ENCODE data around the gene CPSF4L. TPM values are rescaled to one million over a fixed set of nuclear protein-coding genes. Genes with fewer than 3 reads are reported as not detected.

Gene CPSF4L
- total and polyA plus RNA-seq, 2 of the 13 experiments (the other 11 are each of a cell fraction or from before 2014, with no cell fraction given) = 0.73 to 1.6 TPM

DNA sequence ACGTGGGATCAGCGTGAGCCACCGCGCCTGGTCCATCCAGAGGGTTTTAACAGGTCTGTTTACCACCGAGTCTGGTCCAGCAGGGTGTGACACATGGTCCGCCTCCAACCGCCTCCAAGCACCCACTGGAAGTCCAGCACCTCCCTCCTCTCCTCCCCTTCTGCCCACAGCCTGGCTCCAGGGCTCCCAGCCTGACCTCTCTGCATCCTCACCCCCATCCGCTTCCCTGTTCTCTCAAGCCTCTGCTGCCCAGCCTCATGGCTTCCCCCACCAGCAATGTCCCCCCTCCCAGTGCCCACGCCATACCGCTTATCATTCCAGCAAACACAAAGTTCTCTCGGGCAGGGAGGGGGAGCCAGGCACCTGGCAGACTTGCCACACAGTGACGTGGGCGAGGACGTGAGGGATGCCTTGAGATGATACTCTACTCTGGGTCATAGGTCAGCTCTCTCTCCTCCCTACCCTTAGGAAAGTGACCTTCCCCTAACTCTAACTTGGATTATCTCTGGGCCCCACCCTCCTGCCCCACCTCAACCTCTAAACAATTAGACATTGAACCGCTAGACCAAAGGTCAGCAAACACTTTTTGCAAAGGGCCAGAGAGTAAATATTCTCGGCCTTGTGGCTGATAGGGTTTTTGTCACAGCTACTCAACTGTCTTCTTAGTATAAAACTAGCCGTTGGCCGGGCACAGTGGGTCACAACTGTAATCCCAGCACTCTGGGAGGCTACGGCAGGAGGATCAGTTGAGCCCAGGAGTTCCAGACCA lies 27.0 kb upstream of the CPSF4L start (continued):
- TF ChIP-seq, protein P1, sequence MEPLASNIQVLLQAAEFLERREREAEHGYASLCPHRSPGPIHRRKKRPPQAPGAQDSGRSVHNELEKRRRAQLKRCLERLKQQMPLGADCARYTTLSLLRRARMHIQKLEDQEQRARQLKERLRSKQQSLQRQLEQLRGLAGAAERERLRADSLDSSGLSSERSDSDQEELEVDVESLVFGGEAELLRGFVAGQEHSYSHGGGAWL (CRISPR knock-in tag; IDR thresholded peaks at IDR 0.05) = peak; percentile 48; the same call in 1 of the 2 replicates
- TF ChIP-seq ZNF10 (CRISPR knock-in tag; IDR thresholded peaks at IDR 0.05; ENCODE audit: borderline replicate concordance, low read depth) (no peak), HMGA1 (CRISPR knock-in tag; conservative IDR thresholded peaks at IDR 0.05) (no peak), ZNF776 (CRISPR knock-in tag; IDR thresholded peaks at IDR 0.05) (no peak), GPN1 (CRISPR knock-in tag; IDR thresholded peaks at IDR 0.05; ENCODE audit: borderline replicate concordance) (no peak), TCF7 (IDR thresholded peaks at IDR 0.05; ENCODE audit: low read depth) (peak; percentile 58), SMARCE1 (IDR thresholded peaks at IDR 0.05; ENCODE audit: borderline replicate concordance) (no peak), PCBP1 (IDR thresholded peaks at IDR 0.05; ENCODE audit: borderline replicate concordance, low read depth, low read length) (0 out of 2 replicates have a peak, but pooled peaks have one; percentile 55), KDM2A (CRISPR knock-in tag; IDR thresholded peaks at IDR 0.05; ENCODE audit: borderline replicate concordance, low read depth) (peak; percentile 74), ZC3H13 (CRISPR knock-in tag; IDR thresholded peaks at IDR 0.05) (peak; percentile 90), ZNF792 (CRISPR knock-in tag; IDR thresholded peaks at IDR 0.05) (peak; percentile 82; the same call in 1 of the 2 replicates), SMAD1 (CRISPR knock-in tag; IDR thresholded peaks at IDR 0.05; ENCODE audit: borderline replicate concordance, low read depth) (peak; percentile 92; the same call in 1 of the 2 replicates), CREB1 (IDR thresholded peaks at IDR 0.05) (peak; percentile 74), CREB1 (CRISPR knock-in tag; IDR thresholded peaks at IDR 0.05) (peak; percentile 94), JUN (CRISPR knock-in tag; IDR thresholded peaks at IDR 0.05) (0 out of 2 replicates have a peak, but pooled peaks have one; percentile 40), ZNF251 (CRISPR knock-in tag; IDR thresholded peaks at IDR 0.05) (no peak), ELF1 (CRISPR knock-in tag; IDR thresholded peaks at IDR 0.05) (no peak; the same call in 1 of the 2 replicates), ZSCAN29 (CRISPR knock-in tag; conservative IDR thresholded peaks at IDR 0.05) (peak; percentile 93), KMT2A (CRISPR knock-in tag; IDR thresholded peaks at IDR 0.05) (no peak; the same call in 1 of the 2 replicates), ZKSCAN1 (IDR thresholded peaks at IDR 0.05; ENCODE audit: low read length) (no peak)
- TF ChIP-seq, protein P2, sequence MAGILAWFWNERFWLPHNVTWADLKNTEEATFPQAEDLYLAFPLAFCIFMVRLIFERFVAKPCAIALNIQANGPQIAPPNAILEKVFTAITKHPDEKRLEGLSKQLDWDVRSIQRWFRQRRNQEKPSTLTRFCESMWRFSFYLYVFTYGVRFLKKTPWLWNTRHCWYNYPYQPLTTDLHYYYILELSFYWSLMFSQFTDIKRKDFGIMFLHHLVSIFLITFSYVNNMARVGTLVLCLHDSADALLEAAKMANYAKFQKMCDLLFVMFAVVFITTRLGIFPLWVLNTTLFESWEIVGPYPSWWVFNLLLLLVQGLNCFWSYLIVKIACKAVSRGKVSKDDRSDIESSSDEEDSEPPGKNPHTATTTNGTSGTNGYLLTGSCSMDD (CRISPR knock-in tag; IDR thresholded peaks at IDR 0.05) = no peak
- TF ChIP-seq, protein P3, sequence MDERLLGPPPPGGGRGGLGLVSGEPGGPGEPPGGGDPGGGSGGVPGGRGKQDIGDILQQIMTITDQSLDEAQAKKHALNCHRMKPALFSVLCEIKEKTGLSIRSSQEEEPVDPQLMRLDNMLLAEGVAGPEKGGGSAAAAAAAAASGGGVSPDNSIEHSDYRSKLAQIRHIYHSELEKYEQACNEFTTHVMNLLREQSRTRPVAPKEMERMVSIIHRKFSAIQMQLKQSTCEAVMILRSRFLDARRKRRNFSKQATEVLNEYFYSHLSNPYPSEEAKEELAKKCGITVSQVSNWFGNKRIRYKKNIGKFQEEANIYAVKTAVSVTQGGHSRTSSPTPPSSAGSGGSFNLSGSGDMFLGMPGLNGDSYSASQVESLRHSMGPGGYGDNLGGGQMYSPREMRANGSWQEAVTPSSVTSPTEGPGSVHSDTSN (CRISPR knock-in tag; IDR thresholded peaks at IDR 0.05) = 0 out of 2 replicates have a peak, but pooled peaks have one; percentile 22
- TF ChIP-seq, protein P4, sequence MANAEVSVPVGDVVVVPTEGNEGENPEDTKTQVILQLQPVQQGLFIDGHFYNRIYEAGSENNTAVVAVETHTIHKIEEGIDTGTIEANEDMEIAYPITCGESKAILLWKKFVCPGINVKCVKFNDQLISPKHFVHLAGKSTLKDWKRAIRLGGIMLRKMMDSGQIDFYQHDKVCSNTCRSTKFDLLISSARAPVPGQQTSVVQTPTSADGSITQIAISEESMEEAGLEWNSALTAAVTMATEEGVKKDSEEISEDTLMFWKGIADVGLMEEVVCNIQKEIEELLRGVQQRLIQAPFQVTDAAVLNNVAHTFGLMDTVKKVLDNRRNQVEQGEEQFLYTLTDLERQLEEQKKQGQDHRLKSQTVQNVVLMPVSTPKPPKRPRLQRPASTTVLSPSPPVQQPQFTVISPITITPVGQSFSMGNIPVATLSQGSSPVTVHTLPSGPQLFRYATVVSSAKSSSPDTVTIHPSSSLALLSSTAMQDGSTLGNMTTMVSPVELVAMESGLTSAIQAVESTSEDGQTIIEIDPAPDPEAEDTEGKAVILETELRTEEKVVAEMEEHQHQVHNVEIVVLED (CRISPR knock-in tag; IDR thresholded peaks at IDR 0.05; ENCODE audit: borderline replicate concordance) = peak; percentile 69
- TF ChIP-seq, protein P5, sequence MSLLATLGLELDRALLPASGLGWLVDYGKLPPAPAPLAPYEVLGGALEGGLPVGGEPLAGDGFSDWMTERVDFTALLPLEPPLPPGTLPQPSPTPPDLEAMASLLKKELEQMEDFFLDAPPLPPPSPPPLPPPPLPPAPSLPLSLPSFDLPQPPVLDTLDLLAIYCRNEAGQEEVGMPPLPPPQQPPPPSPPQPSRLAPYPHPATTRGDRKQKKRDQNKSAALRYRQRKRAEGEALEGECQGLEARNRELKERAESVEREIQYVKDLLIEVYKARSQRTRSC (CRISPR knock-in tag; IDR thresholded peaks at IDR 0.05; ENCODE audit: low read depth) = no peak
- TF ChIP-seq, protein P6, sequence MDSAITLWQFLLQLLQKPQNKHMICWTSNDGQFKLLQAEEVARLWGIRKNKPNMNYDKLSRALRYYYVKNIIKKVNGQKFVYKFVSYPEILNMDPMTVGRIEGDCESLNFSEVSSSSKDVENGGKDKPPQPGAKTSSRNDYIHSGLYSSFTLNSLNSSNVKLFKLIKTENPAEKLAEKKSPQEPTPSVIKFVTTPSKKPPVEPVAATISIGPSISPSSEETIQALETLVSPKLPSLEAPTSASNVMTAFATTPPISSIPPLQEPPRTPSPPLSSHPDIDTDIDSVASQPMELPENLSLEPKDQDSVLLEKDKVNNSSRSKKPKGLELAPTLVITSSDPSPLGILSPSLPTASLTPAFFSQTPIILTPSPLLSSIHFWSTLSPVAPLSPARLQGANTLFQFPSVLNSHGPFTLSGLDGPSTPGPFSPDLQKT (CRISPR knock-in tag; IDR thresholded peaks at IDR 0.05; ENCODE audit: borderline replicate concordance) = no peak

All from HepG2 (cell line).